Liver (tissue), 9 donors: ENCODE measurements around the gene CD9. TPM values are rescaled to one million over a fixed set of nuclear protein-coding genes. Genes with fewer than 3 reads are reported as not detected.

Experiments used
- DNase-seq: peaks from one replicate; pipeline ENCODE4 v3.0.0-alpha.2; 2017; ENCODE audit warnings: low spot score
- H3K27ac ChIP-seq, 2 donors: one replicate each; pipeline ENCODE4 v1.7.0; 2013; ENCODE audit warnings: inconsistent platforms in 2 of 2, low read length in 2 of 2, control low read depth in 1 of 2, low read depth in 1 of 2, mild to moderate bottlenecking in 1 of 2
- H3K27me3 ChIP-seq, 4 donors: one replicate each; pipeline versions ENCODE4 v1.6.1 to v1.7.0; 2013; ENCODE audit warnings: low read length in 3 of 4, inconsistent platforms in 1 of 4, mild to moderate bottlenecking in 1 of 4, moderate library complexity in 1 of 4; ENCODE audit not compliant: control insufficient read depth in 4 of 4, insufficient read depth in 4 of 4
- H3K36me3 ChIP-seq, 4 donors: one replicate each; pipeline versions ENCODE4 v1.6.1 to v1.7.0; 2013; ENCODE audit warnings: low read length in 3 of 4, mild to moderate bottlenecking in 3 of 4, low read depth in 1 of 4, moderate library complexity in 1 of 4; ENCODE audit not compliant: control insufficient read depth in 4 of 4, insufficient read depth in 3 of 4
- H3K4me1 ChIP-seq, 4 donors: one replicate each; pipeline versions ENCODE4 v1.6.1 to v1.7.0; 2013; ENCODE audit warnings: low read length in 3 of 4, mild to moderate bottlenecking in 3 of 4, moderate library complexity in 1 of 4; ENCODE audit not compliant: control insufficient read depth in 4 of 4, insufficient read depth in 4 of 4
- H3K4me3 ChIP-seq, 3 donors: one replicate each; pipeline versions ENCODE4 v1.6.1 to v1.7.0; 2013; ENCODE audit warnings: low read length in 3 of 3, control low read depth in 1 of 3, low read depth in 1 of 3, mild to moderate bottlenecking in 1 of 3
- H3K9ac ChIP-seq, 2 donors: one replicate each; pipeline ENCODE4 v1.7.0; 2013; ENCODE audit warnings: low read length in 2 of 2, mild to moderate bottlenecking in 2 of 2, moderate library complexity in 2 of 2, control low read depth in 1 of 2, low read depth in 1 of 2
- H3K9me3 ChIP-seq, 4 donors: one replicate each; pipeline versions ENCODE4 v1.6.1 to v1.7.0; 2013; ENCODE audit warnings: low read length in 3 of 4; ENCODE audit not compliant: control insufficient read depth in 4 of 4
- ATF3 ChIP-seq: IDR thresholded peaks from 2 replicates; pipeline ENCODE4 v1.6.1; 2016; ENCODE audit warnings: antibody characterized with exemption
- CTCF ChIP-seq: fragments of 150-350 bp; IDR thresholded peaks from 2 replicates; pipeline ENCODE4 v1.5.1; 2017; ENCODE audit warnings: improper control_type of control experiment, low read depth, low read length; ENCODE audit not compliant: missing input control
- EGR1 ChIP-seq, 2 donors: IDR thresholded peaks; 2 replicates each; pipeline ENCODE4 v1.6.1; 2016 to 2018; ENCODE audit warnings: antibody characterized with exemption in 2 of 2, low read depth in 2 of 2
- FOXA1 ChIP-seq: IDR thresholded peaks from 2 replicates; pipeline ENCODE4 v1.6.1; 2016; ENCODE audit warnings: antibody characterized with exemption
- FOXA2 ChIP-seq: IDR thresholded peaks from 2 replicates; pipeline ENCODE4 v1.6.1; 2016; ENCODE audit warnings: antibody characterized with exemption
- GABPA ChIP-seq, 2 donors: IDR thresholded peaks in 1 of 2; conservative IDR thresholded peaks in 1 of 2; 2 replicates each; pipeline ENCODE4 v1.6.1; 2016; ENCODE audit warnings: antibody characterized with exemption in 2 of 2, mild to moderate bottlenecking in 1 of 2, moderate library complexity in 1 of 2
- HNF4A ChIP-seq, 2 donors: conservative IDR thresholded peaks; 2 replicates each; pipeline ENCODE4 v1.6.1; 2016; ENCODE audit warnings: antibody characterized with exemption in 2 of 2, mild to moderate bottlenecking in 2 of 2
- HNF4G ChIP-seq: IDR thresholded peaks from 2 replicates; pipeline ENCODE4 v1.6.1; 2016; ENCODE audit warnings: antibody characterized with exemption
- JUND ChIP-seq, 2 donors: IDR thresholded peaks; 2 replicates each; pipeline ENCODE4 v1.6.1; 2016; ENCODE audit warnings: antibody characterized with exemption in 2 of 2
- MAX ChIP-seq: IDR thresholded peaks from 2 replicates; pipeline ENCODE4 v1.6.1; 2016; ENCODE audit warnings: antibody characterized with exemption
- NR2F2 ChIP-seq: IDR thresholded peaks from 2 replicates; pipeline ENCODE4 v1.6.1; 2016; ENCODE audit warnings: antibody characterized with exemption
- RAD21 ChIP-seq, 2 donors: IDR thresholded peaks; 2 replicates each; pipeline ENCODE4 v1.6.1; 2016; ENCODE audit warnings: antibody characterized with exemption in 2 of 2, mild to moderate bottlenecking in 2 of 2
- REST ChIP-seq: IDR thresholded peaks from 2 replicates; pipeline ENCODE4 v1.6.1; 2016; ENCODE audit warnings: antibody characterized with exemption, mild to moderate bottlenecking
- RXRA ChIP-seq, 2 donors: IDR thresholded peaks; 2 replicates each; pipeline ENCODE4 v1.6.1; 2017 to 2018; ENCODE audit warnings: antibody characterized with exemption in 2 of 2, mild to moderate bottlenecking in 1 of 2
- SP1 ChIP-seq: IDR thresholded peaks from 2 replicates; pipeline ENCODE4 v1.6.1; 2018; ENCODE audit warnings: antibody characterized with exemption, mild to moderate bottlenecking
- TAF1 ChIP-seq: conservative IDR thresholded peaks from 2 replicates; pipeline ENCODE4 v1.6.1; 2016; ENCODE audit warnings: antibody characterized with exemption, mild to moderate bottlenecking
- ZBTB33 ChIP-seq: IDR thresholded peaks from 2 replicates; pipeline ENCODE4 v1.6.1; 2016; ENCODE audit warnings: antibody characterized with exemption
- WGBS: extraction: QIAGEN DNeasy Blood & Tissue Kit; methylation state at CpG from one replicate; pipeline ENCODE4 v1.1.7; 2013; 5-methylcytosine and 5-hydroxymethylcytosine counted together
- polyA plus RNA-seq, 2 donors: library from polyadenylated mRNA; stranded (reverse) in 1 of 2; unstranded in 1 of 2; fragments of 200-250 nt in 1 of 2; fragments of >200 nt in 1 of 2; fragmentation: Nextera tagmentation in 1 of 2; extraction: Ambion mirVana in 1 of 2; gene quantifications; one replicate each; pipeline versions ENCODE4 v1.2.1 to v1.2.3, GENCODE V29; 2013 to 2015
- total RNA-seq, 2 donors: library from RNA; depleted of rRNA; stranded (reverse); fragments of >200 nt; gene quantifications; one replicate each; pipeline ENCODE4 v1.2.3, GENCODE V29; 2014
- donor health status: healthy.
- donor health status: healthy.
- donor health status: healthy.
- donor health status: healthy.
- donor health status: healthy.

CD9 gene
- total and polyA plus RNA-seq, 4 donors = 18.7 to 65.2 (median 32.4) TPM

- no peak overlapping the region for H3K27ac ChIP-seq
- H3K36me3 ChIP-seq = peaks cover 0 to 9% (median 4%) of the 10 kb centered on the region in 4 donors
- H3K9me3 ChIP-seq = no peaks in the 10 kb centered on the region
- H3K9ac ChIP-seq = no peak overlapping the region
- H3K4me3 ChIP-seq = no peak overlapping the region
- no peaks in the 10 kb centered on the region for H3K27me3 ChIP-seq
- no peak for DNase-seq
- peaks cover 2 to 14% (median 9%) of the 10 kb centered on the region in 4 donors for H3K4me1 ChIP-seq
- TF ChIP-seq REST (no peak), JUND (IDR thresholded peaks at IDR 0.05) (no peak), RXRA (IDR thresholded peaks at IDR 0.05) (no peak), HNF4A (conservative IDR thresholded peaks at IDR 0.05) (no peak), FOXA2 (no peak), SP1 (no peak), NR2F2 (no peak)
- 73% methylated on average over 16 of the region's 16 CpGs for WGBS
Measured at GRCh38 chr12:6230321-6231110, 30.3 kb downstream of the CD9 start.

- no peak for TF ChIP-seq REST
- no peak for TF ChIP-seq TAF1
- no peak for TF ChIP-seq MAX
- no peak for TF ChIP-seq RXRA (IDR thresholded peaks at IDR 0.05)
- no peak for TF ChIP-seq CTCF
- TF ChIP-seq JUND (IDR thresholded peaks at IDR 0.05) = no peak
- no peak for TF ChIP-seq FOXA1
- no peak for TF ChIP-seq RAD21 (IDR thresholded peaks at IDR 0.05)
- TF ChIP-seq ZBTB33 = no peak
- TF ChIP-seq ATF3 = no peak
- no peak for TF ChIP-seq FOXA2
- no peak for TF ChIP-seq EGR1 (IDR thresholded peaks at IDR 0.05; ENCODE audit: low read depth in 2 of 2)
- no peak for TF ChIP-seq HNF4A (conservative IDR thresholded peaks at IDR 0.05)
- TF ChIP-seq GABPA (IDR thresholded peaks at IDR 0.05 in 1 of 2, conservative IDR thresholded peaks at IDR 0.05 in 1 of 2) = no peak
- no peak for TF ChIP-seq HNF4G
- no peak overlapping the region for H3K4me3 ChIP-seq
- no peaks in the 10 kb centered on the region for H3K9me3 ChIP-seq
- H3K27me3 ChIP-seq = no peaks in the 10 kb centered on the region
- no peak overlapping the region for H3K9ac ChIP-seq
- DNase-seq = no peak
- H3K4me1 ChIP-seq = peaks cover 2 to 5% (median 4%) of the 10 kb centered on the region in 4 donors
- H3K36me3 ChIP-seq = peaks cover 4 to 16% (median 9%) of the 10 kb centered on the region in 4 donors
- no peak overlapping the region for H3K27ac ChIP-seq
- 85% methylated on average over 5 of the region's 5 CpGs for whole genome bisulfite sequencing
Measured at GRCh38 chr12:6231359-6232268, 31.4 kb downstream of the CD9 start.
